GM23338 (cell line): Measurements from ENCODE around the gene RRBP1. TPM values are rescaled to one million over a fixed set of nuclear protein-coding genes. Genes with fewer than 3 reads are reported as not detected.

Source experiments
- ATAC-seq: fragments of 200-7000 bp; cut with Tn5 transposase; 3 replicates; pipeline ENCODE4 v1.9.1; 2020
- DNase-seq: peaks from one replicate; pipeline ENCODE4 v3.0.0-alpha.2; 2015; ENCODE audit warnings: low spot score
- H2AFZ ChIP-seq: fragments of 200-600 bp; sonication (generic); 2 replicates; pipeline ENCODE4 v1.8.0; 2016; ENCODE audit warnings: antibody characterized with exemption, mild to moderate bottlenecking, moderate library complexity
- H3F3A ChIP-seq: fragments of 200-600 bp; sonication (generic); replicated peaks from 2 replicates; pipeline ENCODE4 v1.8.0; 2017; ENCODE audit warnings: antibody characterized with exemption, mixed run types, low read depth
- H3K27ac ChIP-seq: fragments of 200-600 bp; sonication (generic); 2 replicates; pipeline ENCODE4 v1.6.1; 2016; ENCODE audit warnings: low read depth
- H3K27me3 ChIP-seq: fragments of 200-600 bp; sonication (generic); 2 replicates; pipeline ENCODE4 v1.8.0; 2016; ENCODE audit warnings: mild to moderate bottlenecking, mixed run types, moderate library complexity; ENCODE audit not compliant: insufficient read depth
- H3K36me3 ChIP-seq: fragments of 200-600 bp; sonication (generic); 2 replicates; pipeline ENCODE4 v1.8.0; 2016; ENCODE audit warnings: mild to moderate bottlenecking; ENCODE audit not compliant: insufficient read depth
- H3K4me1 ChIP-seq: fragments of 200-600 bp; sonication (generic); 2 replicates; pipeline ENCODE4 v1.8.0; 2016; ENCODE audit warnings: mild to moderate bottlenecking, moderate library complexity; ENCODE audit not compliant: insufficient read depth
- H3K4me2 ChIP-seq: fragments of 200-600 bp; sonication (generic); 2 replicates; pipeline ENCODE4 v1.7.1; 2017; ENCODE audit warnings: mixed run types
- H3K4me3 ChIP-seq: fragments of 200-600 bp; sonication (generic); 2 replicates; pipeline ENCODE4 v1.6.1; 2016; ENCODE audit warnings: mixed run types
- H3K79me2 ChIP-seq: fragments of 200-600 bp; sonication (generic); replicated peaks from 2 replicates; pipeline ENCODE4 v1.8.0; 2017; ENCODE audit warnings: mild to moderate bottlenecking; ENCODE audit not compliant: insufficient read depth
- H3K9me2 ChIP-seq: fragments of 200-600 bp; sonication (generic); 2 replicates; pipeline ENCODE4 v1.8.0; 2017; ENCODE audit not compliant: insufficient read depth
- H4K20me1 ChIP-seq: fragments of 200-600 bp; sonication (generic); replicated peaks from 2 replicates; pipeline ENCODE4 v1.8.0; 2017; ENCODE audit warnings: mild to moderate bottlenecking; ENCODE audit not compliant: insufficient read depth
- H3K27ac Mint-ChIP-seq: 2 replicates; pipeline ENCODE4 v1.8.0; 2020; ENCODE audit warnings: inconsistent platforms, mild to moderate bottlenecking, moderate library complexity, mixed read lengths
- H3K27me3 Mint-ChIP-seq: 3 replicates; pipeline ENCODE4 v1.8.0; 2022; ENCODE audit warnings: low read depth, mild to moderate bottlenecking, moderate library complexity, mixed read lengths, inconsistent platforms; ENCODE audit not compliant: insufficient read depth, poor library complexity
- H3K36me3 Mint-ChIP-seq: 3 replicates; pipeline ENCODE4 v1.8.0; 2021; ENCODE audit warnings: low read depth, mild to moderate bottlenecking, inconsistent platforms, moderate library complexity, mixed read lengths
- H3K4me1 Mint-ChIP-seq: 3 replicates; pipeline ENCODE4 v1.8.0; 2020; ENCODE audit warnings: mild to moderate bottlenecking, inconsistent platforms, mixed read lengths
- H3K4me3 Mint-ChIP-seq: 3 replicates; pipeline ENCODE4 v1.8.0; 2021; ENCODE audit warnings: moderate library complexity, mild to moderate bottlenecking, inconsistent platforms, mixed read lengths
- H3K9me3 Mint-ChIP-seq: 3 replicates; pipeline ENCODE4 v1.8.0; 2020; ENCODE audit warnings: moderate library complexity, mild to moderate bottlenecking, inconsistent platforms, mixed read lengths
- CREB1 ChIP-seq: fragments of 250-450 bp; sonication (Bioruptor Pico); IDR thresholded peaks from 2 replicates; pipeline ENCODE4 v1.5.0; 2020; ENCODE audit warnings: low read depth, mild to moderate bottlenecking, moderate library complexity
- CTCF ChIP-seq, 2 experiments: fragments of 200-600 bp in 1 of 2; sonication (generic) in 1 of 2; conservative IDR thresholded peaks; 2 replicates each; pipeline versions ENCODE4 v1.5.1 to v1.6.1; 2016 to 2017; ENCODE audit warnings: antibody characterized with exemption in 2 of 2, low read depth in 2 of 2, mild to moderate bottlenecking in 2 of 2, moderate library complexity in 1 of 2
- EZH2 ChIP-seq: fragments of 200-600 bp; sonication (generic); IDR thresholded peaks from one replicate; pipeline ENCODE4 v1.8.0; 2017; ENCODE audit warnings: antibody characterized with exemption, mild to moderate bottlenecking, low read depth; ENCODE audit not compliant: unreplicated experiment
- EZH2phosphoT487 ChIP-seq: fragments of 200-600 bp; sonication (generic); IDR thresholded peaks from one replicate; pipeline ENCODE4 v1.8.1; 2018; ENCODE audit warnings: antibody characterized with exemption; ENCODE audit not compliant: unreplicated experiment
- JUNB ChIP-seq: IDR thresholded peaks from one replicate; pipeline ENCODE4 v1.6.1; 2016; ENCODE audit warnings: antibody characterized with exemption; ENCODE audit not compliant: unreplicated experiment
- NANOG ChIP-seq: IDR thresholded peaks from 2 replicates; pipeline ENCODE4 v1.6.1; 2016; ENCODE audit warnings: antibody characterized with exemption, borderline replicate concordance
- POLR2AphosphoS5 ChIP-seq: IDR thresholded peaks from 2 replicates; pipeline ENCODE4 v1.6.1; 2016; ENCODE audit warnings: antibody characterized with exemption, low read depth
- REST ChIP-seq: IDR thresholded peaks from one replicate; pipeline ENCODE4 v1.6.1; 2018; ENCODE audit warnings: antibody characterized with exemption; ENCODE audit not compliant: unreplicated experiment
- STAT1 ChIP-seq: IDR thresholded peaks from one replicate; pipeline ENCODE4 v1.6.1; 2016; ENCODE audit warnings: antibody characterized with exemption; ENCODE audit not compliant: unreplicated experiment
- ZNF114 ChIP-seq: fragments of 250-450 bp; sonication (Bioruptor Pico); IDR thresholded peaks from 2 replicates; pipeline ENCODE4 v1.5.0; 2020; ENCODE audit warnings: mild to moderate bottlenecking, moderate library complexity
- ZNF331 ChIP-seq: fragments of 250-450 bp; sonication (Bioruptor Pico); IDR thresholded peaks from 2 replicates; pipeline ENCODE4 v1.5.0; 2020; ENCODE audit warnings: low read depth, mild to moderate bottlenecking, moderate library complexity
- ZNF462 ChIP-seq: fragments of 250-450 bp; sonication (Bioruptor Pico); IDR thresholded peaks from 2 replicates; pipeline ENCODE4 v1.5.0; 2020; ENCODE audit warnings: mild to moderate bottlenecking, moderate library complexity
- polyA plus RNA-seq: library from polyadenylated mRNA; unstranded; fragments of >200 nt; fragmentation: Nextera tagmentation; extraction: Ambion mirVana; gene quantifications from 2 replicates; pipeline ENCODE4 v1.2.1, GENCODE V29; 2016
- total RNA-seq: library from RNA; depleted of rRNA; stranded (reverse); fragments of >200 nt; shearing (Covaris generic); gene quantifications from 2 replicates; pipeline ENCODE4 v1.2.3, GENCODE V29; 2014
- TF ChIP-seq, protein P1 (sequence below): IDR thresholded peaks from 2 replicates; pipeline ENCODE4 v1.6.1; 2016; ENCODE audit warnings: antibody characterized with exemption

Gene RRBP1
- total and polyA plus RNA-seq, 2 experiments from 2014 or later: 105 to 113 TPM

GRCh38 chr20:17722493-17723300 is 40.7 kb upstream of the RRBP1 start:
- TF ChIP-seq EZH2phosphoT487 (no peak), NANOG (no peak), ZNF462 (CRISPR knock-in tag) (no peak), POLR2AphosphoS5 (no peak), EZH2 (no peak), JUNB (no peak), STAT1 (no peak), REST (no peak), ZNF114 (CRISPR knock-in tag) (no peak), CTCF (conservative IDR thresholded peaks at IDR 0.05; ENCODE audit: low read depth in 2 of 2) (no peak), ZNF331 (CRISPR knock-in tag) (no peak), CREB1 (no peak)
- TF ChIP-seq, protein P1, sequence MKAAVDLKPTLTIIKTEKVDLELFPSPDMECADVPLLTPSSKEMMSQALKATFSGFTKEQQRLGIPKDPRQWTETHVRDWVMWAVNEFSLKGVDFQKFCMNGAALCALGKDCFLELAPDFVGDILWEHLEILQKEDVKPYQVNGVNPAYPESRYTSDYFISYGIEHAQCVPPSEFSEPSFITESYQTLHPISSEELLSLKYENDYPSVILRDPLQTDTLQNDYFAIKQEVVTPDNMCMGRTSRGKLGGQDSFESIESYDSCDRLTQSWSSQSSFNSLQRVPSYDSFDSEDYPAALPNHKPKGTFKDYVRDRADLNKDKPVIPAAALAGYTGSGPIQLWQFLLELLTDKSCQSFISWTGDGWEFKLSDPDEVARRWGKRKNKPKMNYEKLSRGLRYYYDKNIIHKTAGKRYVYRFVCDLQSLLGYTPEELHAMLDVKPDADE: no peak
- no peak overlapping the region for H3K27ac ChIP-seq
- Mint-ChIP-seq H3K27me3 (peaks cover 4% of the 10 kb centered on the region), H3K27ac (no peak overlapping the region), H3K4me3 (no peak overlapping the region), H3K36me3 (no peaks in the 10 kb centered on the region), H3K4me1 (no peaks in the 10 kb centered on the region), H3K9me3 (no peaks in the 10 kb centered on the region)
- H3K9me2 ChIP-seq: 0 out of 2 replicates have a peak, but pooled peaks cover 6% of the 10 kb centered on the region
- no peak overlapping the region for H2AFZ ChIP-seq
- DNase-seq (no peak), ATAC-seq (no peak)
- no peak overlapping the region for H3K4me3 ChIP-seq
- H3K4me2 ChIP-seq: no peak overlapping the region
- H4K20me1 ChIP-seq: no peaks in the 10 kb centered on the region
- no peaks in the 10 kb centered on the region for H3K79me2 ChIP-seq
- no peaks in the 10 kb centered on the region for H3K36me3 ChIP-seq
- no peaks in the 10 kb centered on the region for H3K4me1 ChIP-seq
- no peaks in the 10 kb centered on the region for H3F3A ChIP-seq
- H3K27me3 ChIP-seq: no peaks in the 10 kb centered on the region
